IgD-negative memory B cell (primary cell): Measurements from ENCODE around the gene S1PR4. TPM values are rescaled to one million over a fixed set of nuclear protein-coding genes. Genes with fewer than 3 reads are reported as not detected.
A peak's percentile ranks its signal among the peaks of the same experiment; 100 is the strongest.
"Not testable (repeated sequence)": the region's sequence is repeated elsewhere in the genome, so short reads cannot be mapped to it uniquely, and the experiment has no call there.

Experiments used
- H3K27ac Mint-ChIP-seq, 3 donors: one replicate each; pipeline ENCODE4 v1.8.0; 2020 to 2022; ENCODE audit warnings: mild to moderate bottlenecking in 3 of 3, mixed read lengths in 3 of 3, moderate library complexity in 1 of 3
- H3K27me3 Mint-ChIP-seq: one replicate; pipeline ENCODE4 v1.8.0; 2021; ENCODE audit warnings: mixed read lengths
- H3K36me3 Mint-ChIP-seq: one replicate; pipeline ENCODE4 v1.8.0; 2020; ENCODE audit warnings: mild to moderate bottlenecking, mixed read lengths
- H3K4me1 Mint-ChIP-seq, 3 donors: one replicate each; pipeline ENCODE4 v1.8.0; 2020 to 2022; ENCODE audit warnings: mixed read lengths in 3 of 3, mild to moderate bottlenecking in 1 of 3
- H3K4me3 Mint-ChIP-seq, 4 donors: one replicate each; pipeline ENCODE4 v1.8.0; 2020 to 2022; ENCODE audit warnings: mild to moderate bottlenecking in 4 of 4, mixed read lengths in 4 of 4, moderate library complexity in 3 of 4
- H3K9me3 Mint-ChIP-seq, 3 donors: one replicate each; pipeline ENCODE4 v1.8.0; 2020 to 2021; ENCODE audit warnings: mixed read lengths in 3 of 3, mild to moderate bottlenecking in 1 of 3
- polyA plus RNA-seq: library from polyadenylated mRNA; unstranded; fragments of 300-500 nt; fragmentation: Illumina TruSeq; gene quantifications from one replicate; pipeline ENCODE4 v1.2.3, GENCODE V29; 2021

Gene S1PR4
- polyA plus RNA-seq, 1 donor from 2014 or later, result 448 TPM

- Mint-ChIP-seq H3K9me3 (no peaks in the 10 kb centered on the region), H3K36me3 (peaks cover 4% of the 10 kb centered on the region), H3K4me1 (peaks cover 0 to 10% (median 4%) of the 10 kb centered on the region in 3 donors), H3K4me3 (no peak overlapping the region), H3K27me3 (no peaks in the 10 kb centered on the region), H3K27ac (no peak overlapping the region)
Measured at GRCh38 chr19:3192228-3192635, 13.7 kb downstream of the S1PR4 start.

GRCh38 chr19:3192684-3193083 lies 14.1 kb downstream of the S1PR4 start:
- no peak overlapping the region for H3K4me3 Mint-ChIP-seq
- no peak overlapping the region for H3K27ac Mint-ChIP-seq
- H3K27me3 Mint-ChIP-seq, result no peaks in the 10 kb centered on the region
- H3K36me3 Mint-ChIP-seq, result peaks cover 4% of the 10 kb centered on the region
- no peaks in the 10 kb centered on the region for H3K9me3 Mint-ChIP-seq
- H3K4me1 Mint-ChIP-seq, result peaks cover 0 to 7% (median 4%) of the 10 kb centered on the region in 3 donors

- no peaks in the 10 kb centered on the region for H3K27me3 Mint-ChIP-seq
- peak overlapping the region in 1 of 3 donors; percentile 21 for H3K27ac Mint-ChIP-seq
- peaks cover 0 to 5% (median 4%) of the 10 kb centered on the region in 3 donors for H3K4me1 Mint-ChIP-seq
- H3K36me3 Mint-ChIP-seq, result peaks cover 4% of the 10 kb centered on the region
- peak overlapping the region in 1 of 4 donors; percentile 30 for H3K4me3 Mint-ChIP-seq
- H3K9me3 Mint-ChIP-seq, result no peaks in the 10 kb centered on the region
Measured at GRCh38 chr19:3193256-3194105, 14.9 kb downstream of the S1PR4 start.

- Mint-ChIP-seq H3K4me1 (peaks cover 0 to 4% (median 3%) of the 10 kb centered on the region in 3 donors), H3K4me3 (peak overlapping the region in 1 of 4 donors; percentile 30), H3K27me3 (no peaks in the 10 kb centered on the region), H3K27ac (peak overlapping the region in 1 of 3 donors; percentile 21), H3K36me3 (peaks cover 4% of the 10 kb centered on the region), H3K9me3 (no peaks in the 10 kb centered on the region)
Measured at GRCh38 chr19:3194106-3195087, 15.8 kb downstream of the S1PR4 start.

- Mint-ChIP-seq H3K36me3 (peaks cover 4% of the 10 kb centered on the region), H3K27me3 (no peaks in the 10 kb centered on the region), H3K9me3 (no peaks in the 10 kb centered on the region), H3K4me1 (no peaks in the 10 kb centered on the region), H3K27ac (no peak overlapping the region), H3K4me3 (no peak overlapping the region)
Measured at GRCh38 chr19:3196064-3196932, 17.7 kb downstream of the S1PR4 start.

GRCh38 chr19:3196933-3197205 lies 18.3 kb downstream of the S1PR4 start:
- no peaks in the 10 kb centered on the region for H3K9me3 Mint-ChIP-seq
- peak overlapping the region in 1 of 4 donors; percentile 29 for H3K4me3 Mint-ChIP-seq
- H3K36me3 Mint-ChIP-seq, result peaks cover 4% of the 10 kb centered on the region
- no peaks in the 10 kb centered on the region for H3K4me1 Mint-ChIP-seq
- H3K27me3 Mint-ChIP-seq, result no peaks in the 10 kb centered on the region
- H3K27ac Mint-ChIP-seq, result no peak overlapping the region

GRCh38 chr19:3198901-3199700 lies 20.5 kb downstream of the S1PR4 start:
- Mint-ChIP-seq H3K9me3 (no peaks in the 10 kb centered on the region), H3K27me3 (no peaks in the 10 kb centered on the region), H3K4me3 (no peak overlapping the region), H3K27ac (no peak overlapping the region), H3K4me1 (no peaks in the 10 kb centered on the region), H3K36me3 (peaks cover 4% of the 10 kb centered on the region)

GRCh38 chr19:3201072-3201700 lies 22.6 kb downstream of the S1PR4 start:
- H3K9me3 Mint-ChIP-seq, result no peaks in the 10 kb centered on the region
- H3K27me3 Mint-ChIP-seq, result no peaks in the 10 kb centered on the region
- H3K4me1 Mint-ChIP-seq, result no peaks in the 10 kb centered on the region
- no peak overlapping the region for H3K4me3 Mint-ChIP-seq
- no peak overlapping the region for H3K27ac Mint-ChIP-seq
- H3K36me3 Mint-ChIP-seq, result no peaks in the 10 kb centered on the region

GRCh38 chr19:3201911-3202310 lies 23.3 kb downstream of the S1PR4 start:
- no peaks in the 10 kb centered on the region for H3K36me3 Mint-ChIP-seq
- no peaks in the 10 kb centered on the region for H3K9me3 Mint-ChIP-seq
- H3K4me1 Mint-ChIP-seq, result no peaks in the 10 kb centered on the region
- H3K27ac Mint-ChIP-seq, result no peak overlapping the region
- no peak overlapping the region for H3K4me3 Mint-ChIP-seq
- no peaks in the 10 kb centered on the region for H3K27me3 Mint-ChIP-seq

GRCh38 chr19:3202346-3202745 lies 23.8 kb downstream of the S1PR4 start:
- Mint-ChIP-seq H3K9me3 (no peaks in the 10 kb centered on the region), H3K27me3 (no peaks in the 10 kb centered on the region), H3K36me3 (no peaks in the 10 kb centered on the region), H3K4me1 (no peaks in the 10 kb centered on the region), H3K27ac (no peak overlapping the region), H3K4me3 (no peak overlapping the region)

GRCh38 chr19:3202895-3203294 lies 24.3 kb downstream of the S1PR4 start:
- not testable (repeated sequence) for H3K4me1 Mint-ChIP-seq, H3K27me3 Mint-ChIP-seq, H3K27ac Mint-ChIP-seq, H3K9me3 Mint-ChIP-seq, H3K36me3 Mint-ChIP-seq, H3K4me3 Mint-ChIP-seq

GRCh38 chr19:3203805-3204645 lies 25.5 kb downstream of the S1PR4 start:
- H3K9me3 Mint-ChIP-seq, result no peaks in the 10 kb centered on the region
- H3K27me3 Mint-ChIP-seq, result no peaks in the 10 kb centered on the region
- no peaks in the 10 kb centered on the region for H3K36me3 Mint-ChIP-seq
- no peak overlapping the region for H3K27ac Mint-ChIP-seq
- no peak overlapping the region for H3K4me3 Mint-ChIP-seq
- H3K4me1 Mint-ChIP-seq, result no peaks in the 10 kb centered on the region

- no peak overlapping the region for H3K4me3 Mint-ChIP-seq
- H3K9me3 Mint-ChIP-seq, result no peaks in the 10 kb centered on the region
- H3K27me3 Mint-ChIP-seq, result no peaks in the 10 kb centered on the region
- no peak overlapping the region for H3K27ac Mint-ChIP-seq
- peaks cover 0 to 4% (median 0%) of the 10 kb centered on the region in 3 donors for H3K4me1 Mint-ChIP-seq
- no peaks in the 10 kb centered on the region for H3K36me3 Mint-ChIP-seq
Measured at GRCh38 chr19:3204646-3205275, 26.2 kb downstream of the S1PR4 start.
